GM12878 (cell line): ENCODE results near the gene SLCO1A2. TPM values are rescaled to one million over a fixed set of nuclear protein-coding genes. Genes with fewer than 3 reads are reported as not detected.

Source experiments
- ATAC-seq: fragments of 200-7000 bp; cut with Tn5 transposase; 3 replicates; pipeline ENCODE4 v1.9.1; 2020; ENCODE audit warnings: mild to moderate bottlenecking, moderate library complexity
- BruUV-seq: library from RNA; stranded (reverse); fragments of 400-500 nt; replicated peaks from 2 replicates; lab custom pipeline; 2021; lab: Mats Ljungman, UMichigan
- CTCF ChIA-PET: fragments of 300-600 bp; sonication (Branson Sonifier 250); formaldehyde crosslinking; extraction: SDS; loops from one replicate; lab custom pipeline; 2021; ENCODE audit warnings: inconsistent platforms; lab: Yijun Ruan, JAX
- POLR2A ChIA-PET: fragments of 350-600 bp; formaldehyde crosslinking; extraction: SDS; loops from one replicate; lab custom pipeline; 2021; ENCODE audit warnings: inconsistent platforms; lab: Charles Lee
- RAD21 ChIA-PET: fragments of 300-600 bp; sonication (Branson Sonifier 250); formaldehyde crosslinking; loops from one replicate; lab custom pipeline; 2023; ENCODE audit warnings: antibody characterized with exemption; ENCODE audit not compliant: unreplicated experiment; lab: Charles Lee
- SMC1A ChIA-PET: fragments of 300-600 bp; sonication (Branson Sonifier 250); formaldehyde crosslinking; loops from one replicate; lab custom pipeline; 2023; ENCODE audit not compliant: unreplicated experiment, uncharacterized antibody; lab: Charles Lee
- DNase-seq: peaks from one replicate; pipeline ENCODE4 v3.0.0-alpha.2; 2011; ENCODE audit warnings: low read depth, low spot score
- FAIRE-seq: peaks from 3 replicates; lab custom pipeline; 2011; peaks lifted over from hg19 to GRCh38; lab: Jason Lieb, UNC
- H2AFZ ChIP-seq: 2 replicates; pipeline ENCODE4 v1.6.0; 2011; ENCODE audit warnings: low read depth, low read length, control low read depth; ENCODE audit not compliant: control insufficient read depth
- H3K27ac ChIP-seq: 2 replicates; pipeline ENCODE4 v1.5.1; 2011; ENCODE audit warnings: control low read depth; ENCODE audit not compliant: control insufficient read depth, insufficient read depth
- H3K27me3 ChIP-seq, 2 experiments: replicated peaks in 1 of 2; 2 replicates each; pipeline versions ENCODE4 v1.6.0 to v1.6.1; 2011; ENCODE audit warnings: low read length in 1 of 2; ENCODE audit not compliant: control insufficient read depth in 2 of 2, insufficient read depth in 2 of 2
- H3K36me3 ChIP-seq, 2 experiments: 2 replicates each; pipeline ENCODE4 v1.5.1; 2011; ENCODE audit warnings: low read length in 1 of 2; ENCODE audit not compliant: control insufficient read depth in 2 of 2, insufficient read depth in 2 of 2
- H3K4me1 ChIP-seq: 2 replicates; pipeline ENCODE4 v1.6.1; 2011; ENCODE audit warnings: mild to moderate bottlenecking, low read length, moderate library complexity, mixed read lengths; ENCODE audit not compliant: control insufficient read depth, insufficient read depth
- H3K4me2 ChIP-seq: 2 replicates; pipeline ENCODE4 v1.6.0; 2011; ENCODE audit warnings: control low read depth; ENCODE audit not compliant: control insufficient read depth, insufficient read depth
- H3K4me3 ChIP-seq: fragments of 200-600 bp; sonication (generic); 2 replicates; pipeline ENCODE4 v1.5.1; 2016
- H3K79me2 ChIP-seq: 2 replicates; pipeline ENCODE4 v1.6.0; 2011; ENCODE audit warnings: low read length; ENCODE audit not compliant: control insufficient read depth, insufficient read depth
- H3K9ac ChIP-seq: 2 replicates; pipeline ENCODE4 v1.8.0; 2011; ENCODE audit warnings: low read length, control low read depth, mixed read lengths; ENCODE audit not compliant: control insufficient read depth, insufficient read depth
- H3K9me3 ChIP-seq: replicated peaks from 3 replicates; pipeline ENCODE4 v1.5.1; 2011; ENCODE audit warnings: mild to moderate bottlenecking, low read length; ENCODE audit not compliant: control insufficient read depth, insufficient read depth
- H4K20me1 ChIP-seq: 2 replicates; pipeline ENCODE4 v1.6.0; 2011; ENCODE audit not compliant: control insufficient read depth, insufficient read depth
- BHLHE40 ChIP-seq, 2 experiments: fragments of 450-650 bp in 1 of 2; IDR thresholded peaks; 2 replicates each; pipeline ENCODE4 v1.6.1; 2011 to 2017; ENCODE audit warnings: low read depth in 2 of 2, borderline replicate concordance in 1 of 2, improper control_type of control experiment in 1 of 2, low read length in 1 of 2, mild to moderate bottlenecking in 1 of 2
- BRCA1 ChIP-seq: IDR thresholded peaks from 2 replicates; pipeline ENCODE4 v1.6.1; 2011; ENCODE audit warnings: low read depth, low read length, improper control_type of control experiment
- EZH2 ChIP-seq: IDR thresholded peaks from 2 replicates; pipeline ENCODE4 v1.6.1; 2012; ENCODE audit warnings: low read depth, mild to moderate bottlenecking, control low read depth, inconsistent platforms, low read length, borderline replicate concordance; ENCODE audit not compliant: control insufficient read depth
- KAT2A ChIP-seq: conservative IDR thresholded peaks from 2 replicates; pipeline ENCODE4 v1.6.1; 2011; ENCODE audit warnings: low read depth, low read length; ENCODE audit not compliant: control insufficient read depth
- MLLT1 ChIP-seq: fragments of 450-650 bp; IDR thresholded peaks from 2 replicates; pipeline ENCODE4 v1.6.1; 2016; ENCODE audit warnings: mild to moderate bottlenecking
- WGBS: methylation state at CpG from one replicate; pipeline ENCODE4 v1.1.6; 2016; ENCODE audit warnings: low lambda C conversion rate; ENCODE audit not compliant: insufficient replicate concordance, insufficient coverage; ENCODE audit errors: missing lambda C conversion rate; 5-methylcytosine and 5-hydroxymethylcytosine counted together
- in situ Hi-C: fragments of 300-500 bp; cut with MboI; formaldehyde crosslinking; loops from 9 replicates; pipeline ENCODE4 v1.14.3; 2018; ENCODE audit warnings: mixed read lengths
- intact Hi-C: fragments of 100-400 bp; cut with micrococcal nuclease; formaldehyde crosslinking; loops from one replicate; pipeline ENCODE4 v1.14.2; 2022; ENCODE audit not compliant: unreplicated experiment
- polyA plus RNA-seq, 11 experiments: library from polyadenylated mRNA; depleted of rRNA in 4 of 11; unstranded in 6 of 11; stranded (reverse) in 5 of 11; fragments of >200 nt; fragmentation: Nextera tagmentation in 4 of 11; fragmentation: Illumina TruSeq in 1 of 11; extraction: Ambion mirVana in 4 of 11; extraction: Trizol in 1 of 11; gene quantifications; 1 replicate in 1 of 11; 2 replicates in 10 of 11; pipeline versions ENCODE4 v1.2.1 to v1.2.3, GENCODE V29; 2011 to 2016; ENCODE audit warnings: inconsistent platforms in 2 of 11, missing spikeins in 2 of 11, low read depth in 1 of 11
- total RNA-seq, 4 experiments: library from RNA; depleted of rRNA in 3 of 4; stranded (reverse); fragments of >200 nt in 3 of 4; fragmentation: Illumina TruSeq in 1 of 4; extraction: Trizol in 1 of 4; gene quantifications; 2 replicates each; pipeline versions ENCODE4 v1.2.1 to v1.2.3, GENCODE V29; 2013 to 2021

Gene SLCO1A2
- total and polyA plus RNA-seq, 10 of the 15 experiments (the other 5 are each of a cell fraction or from before 2014, with no cell fraction given) = not detected

DNA sequence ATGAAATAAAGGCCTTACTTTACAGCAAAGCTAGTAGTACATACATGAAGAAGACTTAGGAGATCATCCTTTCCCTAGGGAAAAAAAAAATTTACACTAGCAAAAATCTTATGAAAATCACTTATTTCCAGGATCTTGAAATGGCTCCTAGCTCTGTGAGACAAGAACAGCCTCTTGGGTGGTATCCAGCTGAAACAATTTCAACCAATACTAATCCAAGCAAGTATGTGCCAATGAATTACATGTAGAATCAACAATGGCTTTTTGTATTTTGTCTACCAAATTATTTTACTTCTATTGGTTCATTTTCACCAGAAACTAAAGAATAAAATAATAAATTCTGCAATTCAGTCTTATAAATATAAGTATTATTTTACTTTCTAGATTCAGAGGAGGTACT, 2.7 kb upstream of the SLCO1A2 start (continued):
- TF ChIP-seq EZH2 = no peak
- TF ChIP-seq BHLHE40 (IDR thresholded peaks at IDR 0.05; ENCODE audit: borderline replicate concordance in 1 of 2, low read depth in 2 of 2, low read length in 1 of 2) = no peak
- TF ChIP-seq MLLT1 = no peak

DNA sequence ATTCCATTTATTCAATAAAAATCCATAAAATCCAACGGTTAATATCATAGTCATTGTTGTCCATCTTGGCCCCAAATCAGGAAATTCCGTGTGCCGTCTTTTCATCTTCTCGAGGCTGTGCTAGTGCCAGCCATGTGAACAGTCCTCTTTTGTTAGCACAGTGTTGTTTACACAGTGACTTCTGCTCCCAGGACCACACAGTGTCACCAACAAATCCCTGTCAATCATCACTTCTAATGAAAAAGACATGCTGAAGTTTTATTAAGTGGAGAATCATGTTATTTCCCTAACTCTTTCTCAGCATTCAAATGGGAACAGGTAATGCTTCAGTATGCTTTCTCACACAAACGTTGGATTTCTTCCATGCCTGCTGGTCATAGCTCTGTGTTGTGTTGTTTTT, 1.9 kb upstream of the SLCO1A2 start:
- Histone ChIP-seq H3K79me2 (no peaks in the 10 kb centered on the region), H3K4me3 (no peak overlapping the region)
- POLR2A ChIA-PET = no interaction called here

More for the DNA sequence above, 1.9 kb upstream of the SLCO1A2 start:
- intact Hi-C loops (no loop called here), in situ Hi-C loops (no loop called here)
- RAD21 ChIA-PET = no interaction called here
- Histone ChIP-seq H3K27me3 (no peaks in the 10 kb centered on the region), H3K9ac (no peak overlapping the region), H4K20me1 (no peaks in the 10 kb centered on the region), H3K9me3 (no peaks in the 10 kb centered on the region), H3K36me3 (no peaks in the 10 kb centered on the region), H3K4me2 (no peak overlapping the region), H2AFZ (no peak overlapping the region), H3K27ac (no peak overlapping the region), H3K4me1 (no peaks in the 10 kb centered on the region)
- TF ChIP-seq BRCA1 (no peak), KAT2A (no peak)
- 15% methylated on average over 5 of the region's 5 CpGs for WGBS
- DNase-seq (no peak), FAIRE-seq (no peak), ATAC-seq (no peak)
- SMC1A ChIA-PET = no interaction called here
- no TSS peak for BruUV-seq
- CTCF ChIA-PET = interaction anchor here (0.6 kb wide), 1 partner anchor 93 kb away, joined by 4 read pairs; no protein-coding TSS in a partner anchor
